GM18909 (cell line): ENCODE measurements around the gene EFHC1.

Experiments used
- ATAC-seq: cut with Tn5 transposase; IDR thresholded peaks from one replicate; pipeline ENCODE4 v1.9.1; 2021; ENCODE audit warnings: mild to moderate bottlenecking; ENCODE audit not compliant: unreplicated experiment, poor library complexity

EFHC1 gene

GRCh38 chr6:52550014-52550575 lies 130.0 kb downstream of the EFHC1 start:
- ATAC-seq = no peak

GRCh38 chr6:52550870-52551269 lies 130.7 kb downstream of the EFHC1 start:
- no peak for ATAC-seq

GRCh38 chr6:52551483-52552277 lies 131.5 kb downstream of the EFHC1 start:
- ATAC-seq = no peak

DNA sequence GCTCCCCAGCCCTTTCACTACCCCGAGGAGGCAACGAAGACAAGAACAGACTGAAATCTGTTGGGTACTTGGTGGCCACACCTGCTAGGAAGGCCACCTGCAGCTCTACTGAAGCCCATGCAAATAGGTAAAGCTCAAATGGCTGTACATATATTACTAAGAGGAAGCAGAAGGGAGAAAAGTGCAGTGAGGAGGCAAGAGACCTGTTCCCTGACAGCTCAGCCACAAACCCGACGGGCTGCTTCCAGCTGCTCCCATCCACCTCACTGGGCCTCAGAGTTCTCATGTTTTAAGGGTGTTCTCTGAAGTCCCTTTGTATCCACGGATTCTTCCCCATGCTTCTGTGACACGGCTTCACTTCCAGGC lies 132.1 kb downstream of the EFHC1 start:
- peak; percentile 92 for ATAC-seq

DNA sequence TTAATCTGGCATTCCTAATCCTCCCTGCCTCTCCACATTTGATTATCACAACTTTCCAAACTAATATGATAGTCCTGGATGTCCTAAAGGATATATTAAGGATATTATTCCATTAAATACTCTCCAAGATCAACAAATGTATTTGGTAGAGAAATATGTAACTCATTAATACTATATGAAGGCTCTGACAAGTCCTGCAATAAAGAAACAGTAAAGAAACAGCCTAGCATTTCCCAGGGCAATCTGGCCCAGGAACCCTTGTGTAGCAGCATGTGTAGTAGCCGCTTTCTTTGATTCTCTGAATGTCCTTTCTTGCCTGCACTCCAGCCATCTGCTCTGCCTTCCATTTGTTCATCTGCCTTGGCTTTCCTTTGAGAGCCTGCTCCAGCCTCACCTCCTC lies 133.0 kb downstream of the EFHC1 start:
- ATAC-seq = no peak

DNA sequence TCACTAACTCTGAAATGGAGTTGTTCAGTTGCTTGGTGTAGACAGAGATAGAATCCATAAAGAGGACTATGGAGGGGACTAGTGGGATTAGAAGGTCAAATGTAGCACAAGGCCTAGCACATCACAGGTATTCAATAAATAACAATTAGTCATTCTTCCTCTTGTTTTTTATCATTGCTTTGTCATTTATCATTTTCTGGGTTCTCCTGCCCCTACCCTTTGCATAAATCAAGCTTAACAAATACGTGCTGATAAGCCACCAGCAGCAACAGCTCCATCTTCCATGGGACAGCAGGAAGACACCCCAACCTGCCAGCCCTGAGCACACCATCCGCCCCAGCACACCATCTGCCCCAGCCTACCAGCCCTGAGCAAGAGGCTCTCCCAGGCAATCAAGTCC lies 133.6 kb downstream of the EFHC1 start:
- ATAC-seq = no peak

GRCh38 chr6:52554684-52555280 lies 134.6 kb downstream of the EFHC1 start:
- ATAC-seq = no peak

DNA sequence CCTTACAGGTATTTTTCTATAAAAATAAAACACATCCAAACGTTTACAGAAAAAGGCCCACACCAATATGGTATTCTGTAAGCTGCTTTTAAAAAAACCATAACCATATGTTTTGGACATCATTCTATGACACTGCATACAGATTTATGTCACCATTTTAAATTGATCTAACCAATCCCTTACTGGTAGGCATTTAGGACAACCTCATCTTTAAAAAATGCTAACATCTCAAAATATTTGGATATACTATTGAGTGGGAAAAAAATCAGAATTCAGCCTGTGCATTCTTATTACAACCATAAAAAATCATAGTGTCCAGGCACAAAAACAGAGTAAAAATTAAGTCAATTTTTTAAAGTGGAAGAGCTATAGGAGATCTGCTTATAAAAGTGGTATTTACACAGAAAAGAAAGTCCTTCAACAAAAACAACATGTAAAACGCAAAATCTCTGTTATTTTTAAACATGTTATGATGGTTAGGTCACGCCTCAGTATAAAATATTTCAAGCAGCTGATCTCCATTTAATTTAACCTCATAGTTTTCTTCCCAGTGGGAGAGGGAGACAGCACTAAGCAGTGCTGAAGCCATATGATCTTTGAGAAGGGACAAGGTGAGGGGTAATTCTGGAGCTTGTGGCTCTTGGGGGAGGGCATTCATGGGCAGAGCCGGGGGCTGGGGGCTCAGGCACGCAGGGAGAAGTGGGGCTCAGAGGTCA lies 135.5 kb downstream of the EFHC1 start:
- no peak for ATAC-seq

DNA sequence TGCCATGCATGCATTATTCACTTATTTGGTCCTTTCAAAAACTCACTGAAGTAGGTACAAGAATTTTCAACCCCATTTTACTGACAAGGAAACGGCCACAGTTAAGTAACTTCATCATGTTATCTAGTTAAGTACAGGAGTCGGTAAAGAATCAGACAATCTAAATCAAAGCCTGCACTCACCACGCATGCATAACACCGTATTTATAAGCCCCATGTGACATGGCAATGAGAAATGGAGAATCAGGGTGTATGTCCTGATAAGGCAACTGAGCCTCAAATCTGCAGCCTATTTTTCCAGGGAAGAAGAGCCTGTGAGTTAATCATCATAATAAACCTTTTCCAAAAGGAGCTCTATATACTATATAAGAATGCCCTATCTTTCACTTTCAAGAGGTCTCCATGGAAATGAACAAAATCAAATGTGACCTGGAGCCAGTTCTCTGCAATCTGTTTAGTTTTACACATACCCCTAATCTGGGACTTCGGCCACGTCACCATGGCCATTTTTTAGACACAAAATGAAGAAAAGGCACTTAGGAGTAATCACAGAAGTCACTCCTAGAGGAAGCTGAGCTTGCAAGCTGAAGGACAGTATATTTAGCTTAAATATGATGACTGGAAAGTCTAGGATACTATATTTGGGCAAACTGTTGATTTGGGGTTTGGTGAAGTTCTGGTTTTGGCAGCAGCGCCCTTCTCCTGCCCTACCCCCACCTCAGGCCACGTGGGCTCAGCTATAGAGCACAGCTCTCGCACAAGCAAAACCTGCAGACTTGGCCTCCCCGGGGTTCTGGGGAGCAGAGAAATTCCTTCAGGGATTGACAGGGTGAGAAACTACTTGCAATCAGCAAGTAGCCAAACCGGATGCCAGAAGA lies 137.5 kb downstream of the EFHC1 start:
- ATAC-seq = no peak

- ATAC-seq = no peak
Measured at GRCh38 chr6:52558266-52559000, 138.3 kb downstream of the EFHC1 start.

GRCh38 chr6:52560462-52560861 lies 140.3 kb downstream of the EFHC1 start:
- ATAC-seq = no peak

DNA sequence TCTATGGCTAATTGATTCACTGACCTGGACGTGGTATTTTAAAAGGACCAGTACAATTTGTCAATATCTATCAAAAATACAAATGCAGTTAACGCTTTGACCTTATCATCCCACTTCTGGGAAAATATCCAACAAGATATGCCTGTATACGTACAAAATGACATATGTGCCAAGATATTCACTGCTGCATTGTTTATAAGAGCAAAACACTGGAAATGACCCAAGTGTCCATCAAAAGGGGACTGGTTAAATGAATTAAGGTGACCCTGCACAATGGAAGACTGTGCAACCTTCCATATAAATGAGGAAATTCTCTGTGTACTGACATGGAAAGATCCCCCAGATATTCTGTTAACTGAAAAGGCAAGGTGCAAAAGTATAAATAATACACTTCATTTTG lies 142.8 kb downstream of the EFHC1 start:
- no peak for ATAC-seq

- ATAC-seq = no peak
Measured at GRCh38 chr6:52564856-52565255, 144.7 kb downstream of the EFHC1 start.

GRCh38 chr6:52566201-52566600 lies 146.1 kb downstream of the EFHC1 start:
- peak; percentile 71 for ATAC-seq

DNA sequence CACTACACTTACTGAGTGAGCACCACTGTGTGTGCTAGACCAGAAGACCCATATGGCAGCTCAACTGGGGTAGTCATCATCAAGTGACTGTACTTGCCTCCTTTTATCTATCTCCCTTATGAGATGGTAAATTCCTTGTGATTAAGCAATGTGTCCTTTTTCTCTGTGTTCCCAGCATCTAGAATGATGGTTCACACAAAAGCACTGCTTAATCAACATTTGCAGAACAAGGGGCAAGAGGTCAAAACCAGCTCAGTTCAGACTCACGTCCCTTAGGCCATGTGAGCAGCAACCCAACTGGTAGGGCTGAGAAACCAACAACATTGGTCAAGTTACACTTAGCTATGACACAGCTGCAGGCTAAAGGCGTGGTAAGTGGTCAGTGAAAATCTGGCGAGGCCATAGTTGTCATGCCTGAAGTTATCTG lies 146.7 kb downstream of the EFHC1 start:
- no peak for ATAC-seq

DNA sequence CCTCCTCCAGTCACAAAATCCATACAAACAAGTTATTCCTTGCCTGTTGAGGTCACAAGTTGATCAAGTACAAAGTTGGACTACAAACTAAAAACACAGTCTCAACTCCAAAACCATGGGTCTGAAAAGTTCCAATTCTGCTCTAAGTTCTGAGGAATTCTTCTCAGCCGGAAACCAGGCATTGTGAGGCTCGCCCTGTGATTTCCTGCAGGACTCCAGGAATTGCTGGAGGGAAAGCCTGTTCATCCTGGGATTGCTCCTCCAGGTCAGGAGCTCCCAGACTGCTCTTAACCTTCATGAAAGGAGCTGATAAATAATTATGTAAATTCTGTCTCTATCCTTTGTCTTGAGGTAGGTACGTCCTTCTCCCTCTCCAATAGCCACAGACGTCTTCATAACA lies 148.2 kb downstream of the EFHC1 start:
- ATAC-seq = no peak

DNA sequence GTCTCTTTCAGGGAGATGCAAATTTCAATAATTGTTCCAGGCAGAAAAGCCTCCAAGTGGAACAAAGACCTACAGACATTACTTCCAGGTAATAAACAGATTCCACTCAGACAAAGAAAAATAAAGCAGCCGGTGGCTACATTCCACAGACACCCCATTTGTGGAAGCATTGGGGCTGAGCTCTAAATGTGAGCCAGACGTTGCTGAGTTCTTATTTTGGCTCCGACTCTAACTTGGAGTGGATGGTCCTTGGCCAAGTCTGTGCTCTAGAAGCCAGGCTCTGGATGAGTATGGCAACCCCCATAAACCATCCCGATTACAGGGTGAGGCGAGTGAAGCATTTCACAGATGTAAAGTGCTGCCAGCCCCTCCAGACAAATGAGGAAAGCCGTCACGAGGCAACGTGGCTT lies 150.2 kb downstream of the EFHC1 start:
- ATAC-seq = no peak

GRCh38 chr6:52571099-52571755 lies 151.1 kb downstream of the EFHC1 start:
- ATAC-seq = no peak

GRCh38 chr6:52572536-52572935 lies 152.4 kb downstream of the EFHC1 start:
- ATAC-seq = no peak
